HCT116 (cell line): ENCODE results near the gene GRIA1. TPM values are rescaled to one million over a fixed set of nuclear protein-coding genes. Genes with fewer than 3 reads are reported as not detected.

Source experiments
- ATAC-seq: fragments of 200-7000 bp; cut with Tn5 transposase; 2 replicates; pipeline ENCODE4 v1.9.1; 2020; ENCODE audit warnings: mild to moderate bottlenecking, moderate library complexity
- BruUV-seq: library from RNA; stranded (reverse); fragments of 400-500 nt; replicated peaks from 2 replicates; lab custom pipeline; 2021; lab: Mats Ljungman, UMichigan
- CTCF ChIA-PET: fragments of 300-600 bp; sonication (Branson Sonifier 250); formaldehyde crosslinking; loops from one replicate; lab custom pipeline; 2021; ENCODE audit warnings: antibody characterized with exemption; lab: Charles Lee
- POLR2A ChIA-PET: fragments of 300-600, 350-600 bp; sonication (Branson Sonifier 250); formaldehyde crosslinking; loops from one replicate; lab custom pipeline; 2021; ENCODE audit warnings: antibody characterized with exemption; lab: Charles Lee
- RAD21 ChIA-PET, 2 experiments: fragments of 300-600 bp; sonication (Branson Sonifier 250); formaldehyde crosslinking; loops; one replicate each; lab custom pipeline; 2023; ENCODE audit warnings: low total read pairs in 2 of 2; ENCODE audit not compliant: uncharacterized antibody in 2 of 2, unreplicated experiment in 2 of 2, low non-redundant PET in 1 of 2; lab: Charles Lee
- DNase-seq: peaks from one replicate; pipeline ENCODE4 v3.0.0-alpha.2; 2010; ENCODE audit warnings: low read depth, low spot score
- H2AFZ ChIP-seq: fragments of 200-600 bp; shearing (Covaris generic), sonication (generic); 2 replicates; pipeline ENCODE4 v1.6.1; 2017; ENCODE audit warnings: low read depth, mixed run types, mixed read lengths, antibody characterized with exemption, low read length; ENCODE audit not compliant: poor library complexity, severe bottlenecking
- H3K27ac ChIP-seq: 2 replicates; pipeline ENCODE4 v1.5.1; 2012; ENCODE audit warnings: low read depth, low read length
- H3K27me3 ChIP-seq: fragments of 200-600 bp; sonication (generic); 2 replicates; pipeline ENCODE4 v1.6.1; 2016; ENCODE audit warnings: mixed run types, low read length, mixed read lengths; ENCODE audit not compliant: insufficient read depth
- H3K36me3 ChIP-seq, 2 experiments: fragments of 200-500 bp in 1 of 2; fragments of 200-600 bp in 1 of 2; sonication (Bioruptor generic) in 1 of 2; sonication (generic) in 1 of 2; 2 replicates each; pipeline versions ENCODE4 v1.5.1 to v1.6.1; 2014 to 2016; ENCODE audit warnings: low read length in 2 of 2, inconsistent platforms in 1 of 2, mixed read lengths in 1 of 2, mixed run types in 1 of 2; ENCODE audit not compliant: insufficient read depth in 2 of 2, control insufficient read depth in 1 of 2
- H3K4me1 ChIP-seq, 2 experiments: fragments of 200-600 bp in 1 of 2; sonication (generic) in 1 of 2; 2 replicates each; pipeline versions ENCODE4 v1.5.1 to v1.6.1; 2012 to 2017; ENCODE audit warnings: low read length in 2 of 2, inconsistent platforms in 1 of 2, mild to moderate bottlenecking in 1 of 2, mixed read lengths in 1 of 2, mixed run types in 1 of 2, moderate library complexity in 1 of 2; ENCODE audit not compliant: insufficient read depth in 2 of 2, control insufficient read depth in 1 of 2
- H3K4me2 ChIP-seq: fragments of 200-600 bp; sonication (generic); 2 replicates; pipeline ENCODE4 v1.6.1; 2017; ENCODE audit warnings: mixed run types, low read length, mixed read lengths
- H3K4me3 ChIP-seq, 2 experiments: fragments of 200-600 bp in 1 of 2; sonication (generic) in 1 of 2; replicated peaks in 1 of 2; 2 replicates each; pipeline ENCODE4 v1.5.1; 2011 to 2016; ENCODE audit warnings: low read length in 2 of 2, control low read depth in 1 of 2, low read depth in 1 of 2, mild to moderate bottlenecking in 1 of 2, mixed read lengths in 1 of 2, mixed run types in 1 of 2
- H3K79me2 ChIP-seq: fragments of 200-600 bp; sonication (generic); 2 replicates; pipeline ENCODE4 v1.6.1; 2017; ENCODE audit warnings: mild to moderate bottlenecking, mixed run types, low read length, moderate library complexity, mixed read lengths; ENCODE audit not compliant: insufficient read depth
- H3K9ac ChIP-seq: fragments of 200-600 bp; sonication (generic); 2 replicates; pipeline ENCODE4 v1.6.1; 2016; ENCODE audit warnings: low read length, mixed read lengths
- H3K9me2 ChIP-seq: fragments of 200-600 bp; sonication (generic), shearing (Covaris generic); 2 replicates; pipeline ENCODE4 v1.6.1; 2017; ENCODE audit warnings: mixed run types, mild to moderate bottlenecking, moderate library complexity; ENCODE audit not compliant: insufficient read depth
- H3K9me3 ChIP-seq, 2 experiments: fragments of 200-500 bp in 1 of 2; fragments of 200-600 bp in 1 of 2; sonication (Bioruptor generic) in 1 of 2; sonication (generic) in 1 of 2; 2 replicates each; pipeline ENCODE4 v1.6.1; 2014 to 2017; ENCODE audit warnings: low read length in 2 of 2, mixed read lengths in 2 of 2, inconsistent platforms in 1 of 2, low read depth in 1 of 2, mild to moderate bottlenecking in 1 of 2, mixed run types in 1 of 2, moderate library complexity in 1 of 2; ENCODE audit not compliant: control insufficient read depth in 1 of 2, insufficient read depth in 1 of 2
- H4K20me1 ChIP-seq: fragments of 200-600 bp; sonication (generic), shearing (Covaris generic); 2 replicates; pipeline ENCODE4 v1.6.1; 2017; ENCODE audit warnings: mixed run types, mild to moderate bottlenecking, moderate library complexity; ENCODE audit not compliant: insufficient read depth
- CBX3 ChIP-seq: IDR thresholded peaks from 2 replicates; pipeline ENCODE4 v1.6.1; 2012; ENCODE audit warnings: low read depth
- CEBPB ChIP-seq: IDR thresholded peaks from 2 replicates; pipeline ENCODE4 v1.6.1; 2012; ENCODE audit warnings: low read depth
- EZH2 ChIP-seq: fragments of 200-600 bp; sonication (generic); IDR thresholded peaks from 2 replicates; pipeline ENCODE4 v1.6.1; 2017; ENCODE audit warnings: antibody characterized with exemption, mixed run types
- FOSL1 ChIP-seq: IDR thresholded peaks from 2 replicates; pipeline ENCODE4 v1.6.1; 2012; ENCODE audit warnings: low read depth
- JUND ChIP-seq: IDR thresholded peaks from 2 replicates; pipeline ENCODE4 v1.6.1; 2012
- POLR2A ChIP-seq: IDR thresholded peaks from 2 replicates; pipeline ENCODE4 v1.7.0; 2011; ENCODE audit warnings: borderline replicate concordance; ENCODE audit not compliant: insufficient read depth, insufficient read length; ENCODE audit errors: extremely low read depth
- RAD21 ChIP-seq: IDR thresholded peaks from 2 replicates; pipeline ENCODE4 v1.6.1; 2012; ENCODE audit warnings: low read depth, mild to moderate bottlenecking
- SIN3A ChIP-seq: IDR thresholded peaks from 2 replicates; pipeline ENCODE4 v1.6.1; 2012; ENCODE audit warnings: low read depth
- TCF7L2 ChIP-seq: IDR thresholded peaks from 2 replicates; pipeline ENCODE4 v1.7.0; 2011; ENCODE audit warnings: borderline replicate concordance, inconsistent platforms; ENCODE audit not compliant: insufficient read depth, insufficient read length; ENCODE audit errors: extremely low read depth
- ZNF274 ChIP-seq: fragments of 200-500 bp; sonication (Bioruptor generic); IDR thresholded peaks from 2 replicates; pipeline ENCODE4 v1.6.1; 2014; ENCODE audit warnings: mild to moderate bottlenecking, low read depth, low read length, inconsistent platforms
- intact Hi-C: fragments of 100-400 bp; cut with micrococcal nuclease; formaldehyde crosslinking; loops from 2 replicates; pipeline ENCODE4 v1.10.0; 2022
- total RNA-seq: library from RNA; stranded (reverse); gene quantifications from one replicate; pipeline ENCODE4 v1.2.1, GENCODE V29; 2021; ENCODE audit not compliant: unreplicated experiment
- TF ChIP-seq, protein P1 (sequence below), 3 experiments: fragments of 200-600 bp in 1 of 3; sonication (generic) in 1 of 3; IDR thresholded peaks in 2 of 3; conservative IDR thresholded peaks in 1 of 3; 2 replicates each; pipeline ENCODE4 v1.5.1; 2012 to 2017; ENCODE audit warnings: low read depth in 2 of 3, low read length in 2 of 3, antibody characterized with exemption in 1 of 3, borderline replicate concordance in 1 of 3, control low read depth in 1 of 3, mild to moderate bottlenecking in 1 of 3, mixed read lengths in 1 of 3, mixed run types in 1 of 3, moderate library complexity in 1 of 3; ENCODE audit not compliant: insufficient read depth in 1 of 3
- TF ChIP-seq, protein P2 (sequence below): IDR thresholded peaks from 2 replicates; pipeline ENCODE4 v1.6.1; 2012

GRIA1 gene
- total RNA-seq, 1 experiment from 2014 or later = not detected

DNA sequence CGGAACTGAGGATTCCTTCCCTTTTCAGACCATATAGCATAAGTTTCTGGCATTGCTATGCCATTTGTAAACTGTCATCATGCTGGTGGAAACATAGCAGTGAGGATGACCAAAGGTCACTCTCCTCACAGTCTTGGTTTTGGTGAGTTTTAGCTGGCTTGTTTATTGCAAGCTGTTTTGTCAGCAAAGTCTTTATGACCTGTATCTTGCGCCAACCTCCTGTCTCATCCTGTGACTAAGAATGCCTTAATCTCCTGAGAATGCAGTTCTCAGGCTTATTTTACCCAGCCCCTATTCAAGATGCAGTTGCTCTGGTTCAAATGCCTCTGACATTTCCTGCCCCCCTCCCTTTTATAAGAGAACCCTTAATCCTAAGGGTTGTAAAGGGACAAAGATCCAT lies 26.7 kb upstream of the GRIA1 start:
- DNase-seq = no peak
- H3K79me2 ChIP-seq = no peaks in the 10 kb centered on the region
- TF ChIP-seq SIN3A (no peak), CBX3 (no peak), EZH2 (no peak), POLR2A (no peak), RAD21 (no peak), CEBPB (no peak), TCF7L2 (no peak), JUND (no peak), ZNF274 (no peak), FOSL1 (no peak)
- TF ChIP-seq, protein P1, sequence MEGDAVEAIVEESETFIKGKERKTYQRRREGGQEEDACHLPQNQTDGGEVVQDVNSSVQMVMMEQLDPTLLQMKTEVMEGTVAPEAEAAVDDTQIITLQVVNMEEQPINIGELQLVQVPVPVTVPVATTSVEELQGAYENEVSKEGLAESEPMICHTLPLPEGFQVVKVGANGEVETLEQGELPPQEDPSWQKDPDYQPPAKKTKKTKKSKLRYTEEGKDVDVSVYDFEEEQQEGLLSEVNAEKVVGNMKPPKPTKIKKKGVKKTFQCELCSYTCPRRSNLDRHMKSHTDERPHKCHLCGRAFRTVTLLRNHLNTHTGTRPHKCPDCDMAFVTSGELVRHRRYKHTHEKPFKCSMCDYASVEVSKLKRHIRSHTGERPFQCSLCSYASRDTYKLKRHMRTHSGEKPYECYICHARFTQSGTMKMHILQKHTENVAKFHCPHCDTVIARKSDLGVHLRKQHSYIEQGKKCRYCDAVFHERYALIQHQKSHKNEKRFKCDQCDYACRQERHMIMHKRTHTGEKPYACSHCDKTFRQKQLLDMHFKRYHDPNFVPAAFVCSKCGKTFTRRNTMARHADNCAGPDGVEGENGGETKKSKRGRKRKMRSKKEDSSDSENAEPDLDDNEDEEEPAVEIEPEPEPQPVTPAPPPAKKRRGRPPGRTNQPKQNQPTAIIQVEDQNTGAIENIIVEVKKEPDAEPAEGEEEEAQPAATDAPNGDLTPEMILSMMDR (IDR thresholded peaks at IDR 0.05 in 2 of 3, conservative IDR thresholded peaks at IDR 0.05 in 1 of 3; ENCODE audit: borderline replicate concordance in 1 of 3, insufficient read depth in 1 of 3, low read depth in 2 of 3, low read length in 2 of 3) = no peak
- TF ChIP-seq, protein P2, sequence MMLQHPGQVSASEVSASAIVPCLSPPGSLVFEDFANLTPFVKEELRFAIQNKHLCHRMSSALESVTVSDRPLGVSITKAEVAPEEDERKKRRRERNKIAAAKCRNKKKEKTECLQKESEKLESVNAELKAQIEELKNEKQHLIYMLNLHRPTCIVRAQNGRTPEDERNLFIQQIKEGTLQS = no peak
- TF ChIP-seq, all 23 proteins: peak for 0
- no peaks in the 10 kb centered on the region for H3K36me3 ChIP-seq
- no peaks in the 10 kb centered on the region for H4K20me1 ChIP-seq
- no peaks in the 10 kb centered on the region for H3K9me3 ChIP-seq
- no TSS peak for BruUV-seq
- no peak for ATAC-seq
- intact Hi-C loops = no loop called here
- ChIA-PET CTCF (no interaction called here), POLR2A (no interaction called here), RAD21 (no interaction called here)
- peaks cover 29% of the 10 kb centered on the region for H3K27me3 ChIP-seq
- no peak overlapping the region for H2AFZ ChIP-seq
- no peaks in the 10 kb centered on the region for H3K9me2 ChIP-seq
- no peaks in the 10 kb centered on the region for H3K4me1 ChIP-seq
- H3K27ac ChIP-seq = no peak overlapping the region
- no peak overlapping the region for H3K4me2 ChIP-seq
- H3K4me3 ChIP-seq = no peak overlapping the region
- H3K9ac ChIP-seq = no peak overlapping the region
